HG02938 (cell line): ENCODE results near the gene NPB.

Experiments
- ATAC-seq: cut with Tn5 transposase; IDR thresholded peaks from one replicate; pipeline ENCODE4 v1.9.1; 2021; ENCODE audit warnings: mild to moderate bottlenecking, moderate library complexity; ENCODE audit not compliant: unreplicated experiment

NPB gene

GRCh38 chr17:81939218-81939617 is 37.2 kb downstream of the NPB start:
- no peak for ATAC-seq

- ATAC-seq, result no peak
These were observed 37.9 kb downstream of the NPB start for GRCh38 chr17:81939881-81940385.

- no peak for ATAC-seq
These were observed 38.8 kb downstream of the NPB start for GRCh38 chr17:81940538-81941483.

- ATAC-seq, result no peak
These were observed 39.6 kb downstream of the NPB start for GRCh38 chr17:81941484-81942166.

GRCh38 chr17:81942167-81942553 is 40.1 kb downstream of the NPB start:
- no peak for ATAC-seq

GRCh38 chr17:81944858-81945257 is 42.8 kb downstream of the NPB start:
- ATAC-seq, result no peak

GRCh38 chr17:81947189-81947588 is 45.2 kb downstream of the NPB start, which contains the start of gene MYADML2:
TSS of gene MYADML2 (minus strand) at chr17:81947233. CDS start at chr17:81941741, 5,492 bp downstream.
- no peak for ATAC-seq

- no peak for ATAC-seq
These were observed 46.8 kb downstream of the NPB start for GRCh38 chr17:81948635-81949378.

- ATAC-seq, result no peak
These were observed 48.5 kb downstream of the NPB start for GRCh38 chr17:81950501-81950900.

- ATAC-seq, result no peak
These were observed 50.0 kb downstream of the NPB start for GRCh38 chr17:81951785-81952684.
